SU-DHL-6 (cell line): Measurements from ENCODE around the gene CPNE5.

Experiments used
- H2AFZ ChIP-seq: fragments of 200-600 bp; sonication (generic); 2 replicates; pipeline ENCODE4 v1.6.1; 2014; ENCODE audit warnings: low read depth, mild to moderate bottlenecking, moderate library complexity, mixed read lengths, antibody characterized with exemption, low read length; ENCODE audit not compliant: severe bottlenecking
- H3F3A ChIP-seq: fragments of 200-600 bp; shearing (Covaris generic); 2 replicates; pipeline ENCODE4 v1.6.0; 2016; ENCODE audit warnings: antibody characterized with exemption, mild to moderate bottlenecking; ENCODE audit not compliant: insufficient read depth
- H3K27ac ChIP-seq: fragments of 200-600 bp; sonication (generic); 2 replicates; pipeline ENCODE4 v1.5.1; 2016; ENCODE audit warnings: low read depth, mild to moderate bottlenecking, low read length, moderate library complexity, mixed read lengths
- H3K27me3 ChIP-seq: fragments of 200-600 bp; sonication (generic), shearing (Covaris generic); 2 replicates; pipeline ENCODE4 v1.6.0; 2014; ENCODE audit warnings: mild to moderate bottlenecking, low read length
- H3K36me3 ChIP-seq: fragments of 200-600 bp; sonication (generic); 2 replicates; pipeline ENCODE4 v1.6.1; 2014; ENCODE audit warnings: mild to moderate bottlenecking, low read length, mixed read lengths
- H3K4me2 ChIP-seq: fragments of 300-600, 200-600 bp; shearing (Covaris generic), sonication (generic); 2 replicates; pipeline ENCODE4 v1.6.0; 2014; ENCODE audit warnings: low read length, low read depth, mild to moderate bottlenecking; ENCODE audit not compliant: poor library complexity, severe bottlenecking
- H3K4me3 ChIP-seq: fragments of 200-600 bp; sonication (generic); 2 replicates; pipeline ENCODE4 v1.5.1; 2014; ENCODE audit warnings: antibody characterized with exemption, low read length, mild to moderate bottlenecking, mixed read lengths; ENCODE audit not compliant: insufficient read depth, poor library complexity, severe bottlenecking
- H3K79me2 ChIP-seq: fragments of 200-600 bp; sonication (generic); 2 replicates; pipeline ENCODE4 v1.6.1; 2014; ENCODE audit warnings: mild to moderate bottlenecking, low read length, moderate library complexity; ENCODE audit not compliant: insufficient read depth
- H3K9ac ChIP-seq: fragments of 200-600 bp; sonication (generic); 2 replicates; pipeline ENCODE4 v1.7.0; 2014; ENCODE audit warnings: mild to moderate bottlenecking, low read length
- H3K9me2 ChIP-seq: fragments of 200-600 bp; sonication (generic); replicated peaks from 2 replicates; pipeline ENCODE4 v1.6.1; 2014; ENCODE audit warnings: low read length; ENCODE audit not compliant: insufficient read depth
- H3K9me3 ChIP-seq: fragments of 200-600 bp; sonication (generic); 2 replicates; pipeline ENCODE4 v1.6.1; 2014; ENCODE audit warnings: low read length, mixed read lengths; ENCODE audit not compliant: insufficient read depth
- H4K20me1 ChIP-seq: fragments of 200-600 bp; sonication (generic); 2 replicates; pipeline ENCODE4 v1.6.1; 2014; ENCODE audit warnings: low read depth, mild to moderate bottlenecking, antibody characterized with exemption, low read length, moderate library complexity, mixed read lengths
- CTCF ChIP-seq: fragments of 200-600 bp; sonication (generic); IDR thresholded peaks from one replicate; pipeline ENCODE4 v1.5.1; 2017; ENCODE audit warnings: antibody characterized with exemption, mild to moderate bottlenecking, low read length, moderate library complexity; ENCODE audit not compliant: insufficient read depth, poor library complexity, severe bottlenecking
- EZH2phosphoT487 ChIP-seq: fragments of 200-600 bp; sonication (generic), shearing (Covaris generic); conservative IDR thresholded peaks from 2 replicates; pipeline ENCODE4 v1.6.1; 2018; ENCODE audit warnings: mild to moderate bottlenecking, antibody characterized with exemption, low read length, moderate library complexity, mixed read lengths

CPNE5 gene

GRCh38 chr6:36825452-36825851 is 13.8 kb downstream of the CPNE5 start:
- Histone ChIP-seq H3K79me2 (no peaks in the 10 kb centered on the region), H3K4me2 (no peak overlapping the region), H3K36me3 (no peaks in the 10 kb centered on the region), H3K4me3 (no peak overlapping the region), H3K27me3 (no peaks in the 10 kb centered on the region), H3K27ac (no peak overlapping the region), H3K9ac (no peak overlapping the region), H4K20me1 (no peaks in the 10 kb centered on the region), H3F3A (no peaks in the 10 kb centered on the region), H3K9me2 (no peaks in the 10 kb centered on the region), H2AFZ (no peak overlapping the region), H3K9me3 (no peaks in the 10 kb centered on the region)
- TF ChIP-seq CTCF, result no peak
- no peak for TF ChIP-seq EZH2phosphoT487

- H2AFZ ChIP-seq, result no peak overlapping the region
- no peak overlapping the region for H3K4me2 ChIP-seq
- H3K36me3 ChIP-seq, result no peaks in the 10 kb centered on the region
- no peak overlapping the region for H3K27ac ChIP-seq
- H3K79me2 ChIP-seq, result no peaks in the 10 kb centered on the region
- TF ChIP-seq CTCF (no peak), EZH2phosphoT487 (no peak)
- H3K9ac ChIP-seq, result no peak overlapping the region
- H3K9me3 ChIP-seq, result no peaks in the 10 kb centered on the region
- no peak overlapping the region for H3K4me3 ChIP-seq
- no peaks in the 10 kb centered on the region for H3F3A ChIP-seq
- no peaks in the 10 kb centered on the region for H3K27me3 ChIP-seq
- H4K20me1 ChIP-seq, result no peaks in the 10 kb centered on the region
- no peaks in the 10 kb centered on the region for H3K9me2 ChIP-seq
Measured at GRCh38 chr6:36824253-36824652, 15.0 kb downstream of the CPNE5 start.

GRCh38 chr6:36823421-36824096 is 15.7 kb downstream of the CPNE5 start:
- H3K9me3 ChIP-seq, result no peaks in the 10 kb centered on the region
- TF ChIP-seq CTCF, result no peak
- no peaks in the 10 kb centered on the region for H3K9me2 ChIP-seq
- H3K27ac ChIP-seq, result no peak overlapping the region
- no peaks in the 10 kb centered on the region for H3F3A ChIP-seq
- H3K9ac ChIP-seq, result no peak overlapping the region
- H3K4me3 ChIP-seq, result no peak overlapping the region
- H4K20me1 ChIP-seq, result no peaks in the 10 kb centered on the region
- no peaks in the 10 kb centered on the region for H3K27me3 ChIP-seq
- H3K4me2 ChIP-seq, result no peak overlapping the region
- no peaks in the 10 kb centered on the region for H3K36me3 ChIP-seq
- H3K79me2 ChIP-seq, result no peaks in the 10 kb centered on the region
- no peak overlapping the region for H2AFZ ChIP-seq
